ENCODE data around the gene PPP2R5D. TPM values are rescaled to one million over a fixed set of nuclear protein-coding genes. Genes with fewer than 3 reads are reported as not detected.

Gene PPP2R5D
- total and polyA plus RNA-seq, 2 of the 4 experiments (the other 2 are of a cell fraction): 55.6 to 68.8 TPM

GRCh38 chr6:42962502-42963178 is 21.7 kb upstream of the PPP2R5D start:
- no peaks in the 10 kb centered on the region for H3K9me1 ChIP-seq (ENCODE audit: insufficient read depth, low read length)
- H4K5ac ChIP-seq (ENCODE audit: low read depth, low read length): no peak overlapping the region
- no peak overlapping the region for H2BK20ac ChIP-seq (ENCODE audit: low read depth, low read length)
- no peak overlapping the region for H2AFZ ChIP-seq (replicated peaks; ENCODE audit: low read length, poor library complexity)
- H3K4me3 ChIP-seq (ENCODE audit: insufficient read depth, low read depth, low read length): no peak overlapping the region
- no peaks in the 10 kb centered on the region for H3K27me3 ChIP-seq (ENCODE audit: control insufficient read depth, insufficient read depth, low read length)
- 0 out of 2 replicates have a peak overlapping the region, but pooled peaks have one; percentile 12 for H4K91ac ChIP-seq (ENCODE audit: insufficient read depth, low read depth, low read length)
- ChIA-PET CTCF (no interaction called here), POLR2A (ENCODE audit: unreplicated experiment) (no interaction called here)
- no peak overlapping the region for H3K23ac ChIP-seq (ENCODE audit: low read depth, low read length)
- ATAC-seq (ENCODE audit: low read depth) (no peak), DNase-seq (no peak)
- no peak overlapping the region for H3K9ac ChIP-seq (ENCODE audit: low read depth, low read length)
- H3K36me3 ChIP-seq (ENCODE audit: control insufficient read depth, insufficient read depth, low read length): peaks cover 40% of the 10 kb centered on the region
- H3K4me1 ChIP-seq (ENCODE audit: control insufficient read depth, insufficient read depth, low read length): peaks cover 7% of the 10 kb centered on the region; the same call in 1 of the 2 replicates
- no TSS peak for BruUV-seq (replicated peaks)
- H4K20me1 ChIP-seq (ENCODE audit: insufficient read depth, low read length): no peaks in the 10 kb centered on the region
- H2BK15ac ChIP-seq (ENCODE audit: low read depth, low read length): no peak overlapping the region
- in situ Hi-C loops (cut with MboI; ENCODE audit: low sequenced_read_pairs): no loop called here
- no peak overlapping the region for H3K27ac ChIP-seq (ENCODE audit: insufficient read depth, low read length)
- no peak overlapping the region for H4K8ac ChIP-seq (ENCODE audit: low read depth in 2 of 2, low read length in 2 of 2)
- no peak overlapping the region for H3K56ac ChIP-seq (ENCODE audit: extremely low read depth, insufficient read depth, low read length)
- intact Hi-C loops (cut with micrococcal nuclease): no loop called here
- TF ChIP-seq RAD21 (IDR thresholded peaks at IDR 0.05; ENCODE audit: low read length): no peak
- TF ChIP-seq NFE2L2 (IDR thresholded peaks at IDR 0.05; ENCODE audit: low read depth, low read length): no peak
- no peak for TF ChIP-seq RCOR1 (IDR thresholded peaks at IDR 0.05; ENCODE audit: insufficient replicate concordance, low read length)
- TF ChIP-seq FOS (IDR thresholded peaks at IDR 0.05; ENCODE audit: low read depth, low read length): no peak
- no peak for TF ChIP-seq MXI1 (IDR thresholded peaks at IDR 0.05; ENCODE audit: borderline replicate concordance, low read depth, low read length)
- TF ChIP-seq MAZ (IDR thresholded peaks at IDR 0.05; ENCODE audit: borderline replicate concordance, low read depth, low read length): no peak
- H2BK120ac ChIP-seq (ENCODE audit: low read depth, low read length): no peak overlapping the region
- H3K14ac ChIP-seq (replicated peaks; ENCODE audit: low read depth, low read length): no peak overlapping the region
- H3K4ac ChIP-seq (ENCODE audit: low read depth, low read length): no peak overlapping the region
- no CpG with 5 or more reads among the region's 13 CpGs for WGBS, 2 experiments (ENCODE audit: extremely low coverage in 2 of 2, insufficient read length in 1 of 2)
- H3K4me2 ChIP-seq (ENCODE audit: low read depth, low read length): no peak overlapping the region
- no peak overlapping the region for H2AK5ac ChIP-seq (ENCODE audit: low read depth, low read length)
- peak overlapping the region; percentile 72 for H2AK9ac ChIP-seq (replicated peaks; ENCODE audit: low read depth, low read length, poor library complexity)
- dilution Hi-C loops (cut with HindIII; ENCODE audit: low sequenced_read_pairs, unreplicated experiment): no loop called here
- peaks cover 0 to 3% of the 10 kb centered on the region in 2 experiments; a peak in 1 of 4 replicates for H3K79me1 ChIP-seq (ENCODE audit: low read depth in 1 of 2, low read length in 2 of 2)
- H3K9me3 ChIP-seq (ENCODE audit: control insufficient read depth, insufficient read depth, low read length): no peaks in the 10 kb centered on the region
- no peak overlapping the region for H2BK5ac ChIP-seq (ENCODE audit: low read depth, low read length, poor library complexity, severe bottlenecking)
- H3K18ac ChIP-seq (ENCODE audit: low read depth, low read length): no peak overlapping the region

Measured in IMR-90 (cell line).